Activated naive CD4-positive, alpha-beta T cell treated with anti-CD3 and anti-CD28 coated beads, Interleukin-2, amount 50 U/mL, for 16 hours (primary cell): Measurements from ENCODE around the gene PTPRR.

Experiments
- DNase-seq: peaks from one replicate; pipeline ENCODE4 v3.0.0-alpha.2; 2020

PTPRR gene

GRCh38 chr12:70686299-70686698, 234.2 kb downstream of the PTPRR start:
- no peak for DNase-seq

DNA sequence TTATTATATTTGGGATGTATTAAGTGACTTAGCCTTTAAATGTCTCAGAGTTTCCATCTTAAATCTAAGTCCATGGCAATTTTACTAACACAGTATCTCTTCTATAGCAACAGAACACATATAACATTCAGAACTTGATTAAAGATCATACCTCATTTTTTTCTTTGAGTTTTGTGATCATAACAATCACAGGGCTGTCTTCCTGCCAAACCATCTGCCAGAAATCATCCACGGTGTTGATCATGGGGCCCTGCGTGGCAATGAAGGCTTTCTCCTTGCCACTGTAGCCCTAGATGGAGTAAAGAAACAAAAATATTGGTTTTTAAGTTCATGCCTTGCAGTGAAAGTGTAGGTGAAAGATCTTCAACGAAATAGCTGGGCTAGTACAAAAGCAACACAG, 236.6 kb downstream of the PTPRR start:
- no peak for DNase-seq

- no peak for DNase-seq
Measured at GRCh38 chr12:70671698-70672097, 248.8 kb downstream of the PTPRR start.

DNA sequence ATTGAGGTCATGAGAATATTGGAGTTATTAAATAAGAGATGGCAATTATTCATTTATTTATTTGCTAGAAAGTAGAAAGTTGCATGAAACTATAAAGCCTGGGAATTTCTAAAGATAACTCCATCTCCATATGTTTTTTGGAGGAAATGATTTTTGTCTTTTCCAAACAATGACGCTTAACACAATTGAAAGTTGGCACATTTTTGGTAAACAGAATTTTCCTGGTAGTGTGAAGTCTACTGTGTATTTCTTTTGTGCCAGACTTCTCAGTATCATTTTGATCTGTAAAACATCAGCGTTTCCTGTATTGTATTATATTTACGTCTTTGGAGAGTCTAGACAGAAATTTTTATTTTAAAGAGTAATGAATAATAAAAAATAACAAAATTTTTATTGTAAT, 249.6 kb downstream of the PTPRR start:
- DNase-seq = no peak

- no peak for DNase-seq
Measured at GRCh38 chr12:70667253-70667652, 253.3 kb downstream of the PTPRR start.

- DNase-seq = no peak
Measured at GRCh38 chr12:70666364-70666763, 254.2 kb downstream of the PTPRR start.

- no peak for DNase-seq
Measured at GRCh38 chr12:70664465-70664881, 256.1 kb downstream of the PTPRR start.

DNA sequence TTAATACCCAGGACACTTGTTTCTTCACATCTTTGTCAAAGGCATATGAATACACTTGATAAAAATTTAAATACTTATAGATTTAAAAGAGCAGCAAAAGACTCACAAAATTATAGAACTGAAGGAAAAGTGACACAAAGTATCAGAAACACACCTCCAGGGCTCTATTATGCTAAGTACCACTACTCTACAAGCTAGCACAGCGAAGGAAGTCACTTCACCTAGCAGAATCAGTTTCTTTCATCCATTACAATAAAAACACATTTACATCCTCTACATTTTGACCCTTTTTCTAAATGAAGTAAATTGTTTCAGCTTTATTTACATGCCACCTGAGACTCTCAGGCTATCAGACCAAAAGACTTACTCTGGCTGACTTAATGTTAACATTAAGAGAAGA, 256.7 kb downstream of the PTPRR start:
- DNase-seq = no peak

DNA sequence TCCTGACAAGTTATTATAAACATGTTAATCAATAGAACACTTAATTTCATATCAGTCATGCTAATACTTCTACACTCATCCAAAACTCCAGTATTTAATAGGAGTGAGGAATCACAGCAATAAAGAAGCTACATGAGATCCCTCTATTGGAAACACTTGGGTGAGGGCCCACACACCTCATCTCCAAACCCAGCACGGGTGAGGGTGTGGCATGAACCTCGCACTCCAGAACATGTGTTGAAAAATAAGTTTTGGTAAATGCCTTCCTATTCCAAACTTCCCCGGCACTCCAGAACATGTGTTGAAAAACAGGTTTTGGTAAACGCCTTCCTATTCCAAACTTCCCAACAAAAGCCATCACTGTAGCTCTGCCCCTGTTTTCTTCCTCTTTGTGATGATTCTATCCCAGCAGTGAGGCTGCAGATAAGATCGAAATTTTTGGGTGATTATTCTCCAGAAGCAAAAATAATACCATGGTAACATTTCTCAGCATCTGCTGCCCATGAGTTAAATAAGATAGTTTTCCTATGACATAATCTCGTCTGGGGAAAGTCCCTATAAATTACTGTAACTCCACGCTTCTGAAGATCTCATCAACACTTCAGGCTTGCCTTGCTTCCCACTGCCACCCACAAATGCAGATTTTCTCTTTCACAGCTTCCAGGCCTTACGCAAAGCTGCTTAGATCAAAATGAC, 258.9 kb downstream of the PTPRR start:
- no peak for DNase-seq

GRCh38 chr12:70660620-70661219, 259.8 kb downstream of the PTPRR start:
- no peak for DNase-seq

GRCh38 chr12:70660002-70660604, 260.4 kb downstream of the PTPRR start:
- DNase-seq = no peak

- DNase-seq = no peak
Measured at GRCh38 chr12:70659077-70659606, 261.4 kb downstream of the PTPRR start.

- DNase-seq = no peak
Measured at GRCh38 chr12:70657616-70658286, 262.8 kb downstream of the PTPRR start.

- no peak for DNase-seq
Measured at GRCh38 chr12:70652451-70652850, 268.1 kb downstream of the PTPRR start.

DNA sequence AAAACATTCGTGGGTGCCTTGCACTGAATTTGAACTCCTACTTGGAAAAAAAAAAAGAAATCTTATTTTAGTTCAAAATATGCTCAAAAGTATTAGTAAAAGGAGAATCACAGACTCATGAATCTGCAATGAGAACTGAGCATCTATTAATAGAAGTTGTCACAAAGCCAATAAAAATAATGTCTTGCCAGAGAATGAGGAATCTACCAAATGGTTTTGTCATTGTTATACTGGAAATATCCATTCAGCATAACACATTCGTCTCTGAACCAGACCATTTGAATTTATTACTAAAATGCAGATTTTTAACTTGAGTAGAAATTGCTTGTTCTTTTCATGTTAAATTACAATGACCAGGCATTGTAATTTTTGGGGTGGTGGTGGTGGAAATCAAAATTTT, 271.7 kb downstream of the PTPRR start:
- DNase-seq = no peak

DNA sequence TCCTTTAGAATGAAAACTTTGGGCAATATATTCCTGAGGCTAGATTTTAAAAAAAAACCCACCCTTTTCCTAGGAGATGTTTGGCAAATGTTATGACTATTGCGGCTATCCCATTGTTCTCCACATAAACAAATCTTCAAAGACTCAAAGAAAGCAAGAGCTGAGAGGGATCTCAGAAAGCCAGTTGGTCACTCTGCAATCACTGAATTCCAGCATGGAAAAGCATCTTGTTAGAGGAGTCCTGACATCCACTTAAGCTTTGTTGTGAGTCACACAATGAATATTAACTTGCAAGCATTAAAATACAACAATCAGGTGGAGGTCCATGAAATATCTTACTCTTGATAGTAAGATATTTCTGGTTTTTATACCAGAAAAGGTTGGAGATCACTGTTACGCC, 272.3 kb downstream of the PTPRR start:
- no peak for DNase-seq

- no peak for DNase-seq
Measured at GRCh38 chr12:70646850-70647249, 273.7 kb downstream of the PTPRR start.

- no peak for DNase-seq
Measured at GRCh38 chr12:70645494-70646317, 274.8 kb downstream of the PTPRR start.

DNA sequence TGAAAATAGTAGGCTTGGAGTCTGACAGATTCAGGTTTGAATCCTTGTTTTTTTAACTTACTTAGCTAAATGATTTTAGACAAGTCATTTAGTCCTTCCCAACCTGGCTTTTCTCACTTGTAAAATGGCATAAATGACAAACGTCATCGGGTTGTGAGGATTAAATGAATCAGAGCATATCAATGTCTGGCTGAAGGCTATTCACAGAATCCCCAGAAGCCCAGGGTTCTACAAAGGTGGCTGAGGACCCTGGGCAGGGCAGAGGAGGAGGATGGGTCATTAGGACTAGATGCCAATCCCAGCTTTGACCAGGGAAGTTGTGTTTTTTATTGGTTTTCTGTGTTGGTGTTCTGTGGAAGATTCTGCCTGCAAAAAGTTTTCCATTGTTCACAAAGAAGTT, 275.7 kb downstream of the PTPRR start:
- DNase-seq = no peak

DNA sequence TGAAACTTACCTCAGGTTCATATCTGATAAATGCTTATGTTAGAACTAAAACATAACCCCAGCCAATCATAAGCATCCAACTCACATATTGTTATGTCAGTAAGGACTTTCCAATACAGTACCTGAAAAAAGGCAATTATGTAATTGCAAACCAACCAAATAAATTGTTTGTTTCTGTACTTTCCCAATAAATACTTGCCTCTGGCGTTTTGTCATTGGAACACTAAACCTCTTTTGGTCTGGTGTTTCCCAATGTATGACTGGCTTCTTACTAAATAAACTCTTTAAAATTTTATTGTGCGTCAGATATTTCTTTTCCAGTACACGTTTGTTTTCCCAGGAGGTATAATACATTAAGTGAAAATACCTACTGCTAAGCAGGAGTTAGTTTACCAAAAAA, 276.6 kb downstream of the PTPRR start:
- DNase-seq = no peak

- no peak for DNase-seq
Measured at GRCh38 chr12:70641691-70642090, 278.8 kb downstream of the PTPRR start.

DNA sequence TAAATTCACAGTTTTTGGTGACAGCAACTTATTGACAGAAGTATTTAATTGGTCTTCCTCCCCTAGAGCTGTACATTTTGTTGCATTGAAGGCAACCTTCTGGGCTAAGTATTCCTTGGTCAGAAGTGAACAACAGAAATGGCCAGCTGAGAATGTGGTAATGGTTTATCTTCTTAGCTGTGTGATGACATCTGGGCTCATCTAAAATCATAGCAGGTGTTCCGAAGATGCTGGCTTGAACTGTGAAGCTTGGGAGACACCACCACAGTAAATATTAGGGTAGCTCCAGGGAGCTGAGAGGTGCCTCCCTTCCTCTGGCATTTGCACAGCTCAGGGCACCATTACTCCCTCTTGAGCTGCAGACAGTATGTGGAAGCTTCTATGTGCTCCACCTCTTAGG, 279.6 kb downstream of the PTPRR start:
- DNase-seq = no peak

GRCh38 chr12:70639535-70639934, 281.0 kb downstream of the PTPRR start:
- no peak for DNase-seq
